ENCODE measurements around the gene CRAMP1.

- TF ChIP-seq EZH2phosphoT487 (IDR thresholded peaks at IDR 0.05; ENCODE audit: borderline replicate concordance) (no peak), EZH2 (IDR thresholded peaks at IDR 0.05) (no peak)
- TF ChIP-seq, protein P1, sequence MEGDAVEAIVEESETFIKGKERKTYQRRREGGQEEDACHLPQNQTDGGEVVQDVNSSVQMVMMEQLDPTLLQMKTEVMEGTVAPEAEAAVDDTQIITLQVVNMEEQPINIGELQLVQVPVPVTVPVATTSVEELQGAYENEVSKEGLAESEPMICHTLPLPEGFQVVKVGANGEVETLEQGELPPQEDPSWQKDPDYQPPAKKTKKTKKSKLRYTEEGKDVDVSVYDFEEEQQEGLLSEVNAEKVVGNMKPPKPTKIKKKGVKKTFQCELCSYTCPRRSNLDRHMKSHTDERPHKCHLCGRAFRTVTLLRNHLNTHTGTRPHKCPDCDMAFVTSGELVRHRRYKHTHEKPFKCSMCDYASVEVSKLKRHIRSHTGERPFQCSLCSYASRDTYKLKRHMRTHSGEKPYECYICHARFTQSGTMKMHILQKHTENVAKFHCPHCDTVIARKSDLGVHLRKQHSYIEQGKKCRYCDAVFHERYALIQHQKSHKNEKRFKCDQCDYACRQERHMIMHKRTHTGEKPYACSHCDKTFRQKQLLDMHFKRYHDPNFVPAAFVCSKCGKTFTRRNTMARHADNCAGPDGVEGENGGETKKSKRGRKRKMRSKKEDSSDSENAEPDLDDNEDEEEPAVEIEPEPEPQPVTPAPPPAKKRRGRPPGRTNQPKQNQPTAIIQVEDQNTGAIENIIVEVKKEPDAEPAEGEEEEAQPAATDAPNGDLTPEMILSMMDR (IDR thresholded peaks at IDR 0.05 in 2 of 3, conservative IDR thresholded peaks at IDR 0.05 in 1 of 3; ENCODE audit: borderline replicate concordance in 1 of 3, insufficient read depth in 1 of 3, low read depth in 2 of 3, low read length in 2 of 3) = no peak
- TF ChIP-seq, protein P2, sequence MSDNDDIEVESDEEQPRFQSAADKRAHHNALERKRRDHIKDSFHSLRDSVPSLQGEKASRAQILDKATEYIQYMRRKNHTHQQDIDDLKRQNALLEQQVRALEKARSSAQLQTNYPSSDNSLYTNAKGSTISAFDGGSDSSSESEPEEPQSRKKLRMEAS (IDR thresholded peaks at IDR 0.05) = no peak
These were observed 21.1 kb downstream of the CRAMP1 start for GRCh38 chr16:1633310-1633709.
